Measurements from ENCODE around the gene SAG. TPM values are rescaled to one million over a fixed set of nuclear protein-coding genes. Genes with fewer than 3 reads are reported as not detected.

The SAG gene
- total and polyA plus RNA-seq, 8 donors = 1.5 TPM; not detected in 7

- peaks cover 62 to 100% (median 99%) of the 10 kb centered on the region in 4 donors for H3K36me3 ChIP-seq
- H3K4me3 ChIP-seq = peak overlapping the region in 1 of 4 donors; percentile 8
- intact Hi-C loops (cut with DNase I; ENCODE audit: low total_unique reads) = no loop called here
- no peak for DNase-seq
- H3K27ac ChIP-seq = peak overlapping the region; percentile 74 to 88 (median 77)
- WGBS, 5 donors = 35 to 62% (median 46%) methylated on average over 4 of the region's 4 CpGs
- H3K4me1 ChIP-seq = peaks cover 18 to 26% (median 21%) of the 10 kb centered on the region in 4 donors
- H3K27me3 ChIP-seq = no peaks in the 10 kb centered on the region
- H3K9me3 ChIP-seq = no peaks in the 10 kb centered on the region
- TF ChIP-seq EP300 (IDR thresholded peaks at IDR 0.05) (no peak), POLR2A (IDR thresholded peaks at IDR 0.05) (no peak), CTCF (IDR thresholded peaks at IDR 0.05) (no peak), POLR2AphosphoS5 (IDR thresholded peaks at IDR 0.05) (no peak)
These were observed 36.7 kb upstream of the SAG start for GRCh38 chr2:233270951-233271350.

- Histone ChIP-seq H3K4me1 (peaks cover 18 to 26% (median 21%) of the 10 kb centered on the region in 4 donors), H3K4me3 (no peak overlapping the region), H3K36me3 (peaks cover 62 to 100% (median 99%) of the 10 kb centered on the region in 4 donors), H3K27me3 (no peaks in the 10 kb centered on the region), H3K9me3 (no peaks in the 10 kb centered on the region), H3K27ac (peak overlapping the region; percentile 74 to 88 (median 77))
- DNase-seq = peak in 1 of 2 donors; percentile 66
- peak in 1 of 3 donors; percentile 36 for TF ChIP-seq POLR2AphosphoS5 (IDR thresholded peaks at IDR 0.05)
- no peak for TF ChIP-seq POLR2A (IDR thresholded peaks at IDR 0.05)
- no peak for TF ChIP-seq CTCF (IDR thresholded peaks at IDR 0.05)
- TF ChIP-seq EP300 (IDR thresholded peaks at IDR 0.05) = no peak
- intact Hi-C loops (cut with DNase I; ENCODE audit: low total_unique reads) = no loop called here
- WGBS, 5 donors = 28 to 70% (median 54%) methylated on average over 2 of the region's 2 CpGs
These were observed 35.9 kb upstream of the SAG start for GRCh38 chr2:233271693-233272092.

- no peak overlapping the region for H3K27ac ChIP-seq
- intact Hi-C loops (cut with DNase I; ENCODE audit: low total_unique reads) = no loop called here
- no peak overlapping the region for H3K4me3 ChIP-seq
- no peaks in the 10 kb centered on the region for H3K9me3 ChIP-seq
- peaks cover 66 to 100% (median 99%) of the 10 kb centered on the region in 4 donors for H3K36me3 ChIP-seq
- no peak for DNase-seq
- peaks cover 18 to 26% (median 21%) of the 10 kb centered on the region in 4 donors for H3K4me1 ChIP-seq
- TF ChIP-seq POLR2AphosphoS5 (IDR thresholded peaks at IDR 0.05) (no peak), POLR2A (IDR thresholded peaks at IDR 0.05) (no peak), EP300 (IDR thresholded peaks at IDR 0.05) (no peak), CTCF (IDR thresholded peaks at IDR 0.05) (no peak)
- 76 to 87% (median 83%) methylated on average over 6 of the region's 6 CpGs for WGBS, 5 donors
- H3K27me3 ChIP-seq = no peaks in the 10 kb centered on the region
These were observed 34.5 kb upstream of the SAG start for GRCh38 chr2:233273120-233273519.

- 69 to 87% (median 74%) methylated on average over 3 to 4 of the region's 4 CpGs for WGBS, 5 donors
- H3K27ac ChIP-seq = no peak overlapping the region
- no peak overlapping the region for H3K4me3 ChIP-seq
- no peak for TF ChIP-seq EP300 (IDR thresholded peaks at IDR 0.05)
- TF ChIP-seq POLR2AphosphoS5 (IDR thresholded peaks at IDR 0.05) = no peak
- no peak for TF ChIP-seq CTCF (IDR thresholded peaks at IDR 0.05)
- TF ChIP-seq POLR2A (IDR thresholded peaks at IDR 0.05) = no peak
- H3K36me3 ChIP-seq = peaks cover 72 to 100% (median 100%) of the 10 kb centered on the region in 4 donors
- no peaks in the 10 kb centered on the region for H3K9me3 ChIP-seq
- H3K4me1 ChIP-seq = peaks cover 19 to 30% (median 25%) of the 10 kb centered on the region in 4 donors
- H3K27me3 ChIP-seq = no peaks in the 10 kb centered on the region
- no peak for DNase-seq
- intact Hi-C loops (cut with DNase I; ENCODE audit: low total_unique reads) = no loop called here
These were observed 32.4 kb upstream of the SAG start for GRCh38 chr2:233275223-233275622.

Data from stomach (tissue), 9 donors.